Thymus (tissue), 11 donors: ENCODE measurements around the gene TMEM114. TPM values are rescaled to one million over a fixed set of nuclear protein-coding genes. Genes with fewer than 3 reads are reported as not detected.

Experiments used
- DNase-seq, 9 donors: peaks; one replicate each; pipeline ENCODE4 v3.0.0-alpha.2; 2013; ENCODE audit warnings: low spot score in 9 of 9, low read depth in 6 of 9, missing footprints in 1 of 9
- H3K27ac ChIP-seq, 2 donors: one replicate each; pipeline ENCODE4 v1.5.1; 2013; ENCODE audit warnings: control low read depth in 1 of 2, low read depth in 1 of 2, low read length in 1 of 2, mild to moderate bottlenecking in 1 of 2, moderate library complexity in 1 of 2
- H3K27me3 ChIP-seq, 2 donors: one replicate each; pipeline ENCODE4 v1.5.1; 2013; ENCODE audit warnings: low read length in 1 of 2; ENCODE audit not compliant: control insufficient read depth in 2 of 2, insufficient read depth in 1 of 2
- H3K36me3 ChIP-seq, 2 donors: one replicate each; pipeline ENCODE4 v1.5.1; 2013; ENCODE audit warnings: low read length in 1 of 2, mild to moderate bottlenecking in 1 of 2, moderate library complexity in 1 of 2; ENCODE audit not compliant: control insufficient read depth in 2 of 2, insufficient read depth in 2 of 2
- H3K4me1 ChIP-seq, 2 donors: one replicate each; pipeline ENCODE4 v1.5.1; 2013; ENCODE audit warnings: low read length in 2 of 2; ENCODE audit not compliant: control insufficient read depth in 2 of 2, insufficient read depth in 2 of 2
- H3K4me3 ChIP-seq, 2 donors: one replicate each; pipeline ENCODE4 v1.5.1; 2013; ENCODE audit warnings: low read length in 2 of 2, control low read depth in 1 of 2, mild to moderate bottlenecking in 1 of 2
- H3K9me3 ChIP-seq, 2 donors: one replicate each; pipeline ENCODE4 v1.5.1; 2013; ENCODE audit warnings: low read length in 1 of 2, mild to moderate bottlenecking in 1 of 2; ENCODE audit not compliant: control insufficient read depth in 2 of 2, insufficient read depth in 1 of 2
- WGBS: extraction: QIAGEN DNeasy Blood & Tissue Kit; methylation state at CpG from one replicate; pipeline ENCODE4 v1.1.7; 2013; 5-methylcytosine and 5-hydroxymethylcytosine counted together
- polyA plus RNA-seq: library from polyadenylated mRNA; stranded (reverse); fragments of 200-250 nt; gene quantifications from one replicate; pipeline ENCODE4 v1.2.3, GENCODE V29; 2013
- total RNA-seq: library from RNA; stranded (reverse); fragments of 120-200 nt; gene quantifications from one replicate; pipeline ENCODE4 v1.2.4, GENCODE V29; 2013
- donor health status: healthy.

Gene TMEM114
- total and polyA plus RNA-seq, 2 donors, result 0.14 to 0.34 TPM

DNA sequence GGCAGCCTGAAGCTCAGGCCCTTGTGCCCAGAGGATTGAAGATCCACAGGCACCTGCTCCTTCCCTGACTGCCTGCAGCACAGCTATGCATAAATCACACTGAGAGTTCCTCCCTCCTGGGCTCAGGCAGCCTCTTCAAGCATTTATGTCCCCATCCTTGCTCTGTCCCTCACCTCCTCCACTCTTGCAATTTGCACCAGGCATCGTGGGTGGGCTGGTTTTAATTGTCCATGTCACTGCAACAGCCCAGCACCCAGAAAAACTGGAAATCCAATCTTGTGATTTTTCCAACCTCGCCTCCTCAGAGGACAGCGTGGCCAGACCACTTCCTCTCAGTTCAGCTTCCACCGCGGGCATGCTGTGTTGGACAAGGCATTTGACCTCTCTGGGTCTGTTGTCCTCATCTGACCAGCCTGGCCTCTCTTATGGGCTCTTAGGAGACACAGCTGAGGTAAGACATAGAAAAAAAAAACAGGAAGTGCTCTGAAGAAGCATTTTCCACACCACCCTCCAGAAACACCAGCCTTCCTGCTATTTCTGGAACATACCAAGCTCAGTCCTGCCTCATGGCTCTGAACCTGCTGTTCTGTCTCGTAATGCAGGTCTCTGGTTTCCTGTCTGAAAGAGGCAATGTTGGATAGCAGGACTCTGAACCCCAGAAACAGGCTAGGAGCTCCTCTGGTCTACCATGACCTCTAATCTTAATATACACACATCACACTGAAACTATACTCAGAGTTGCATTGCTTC is 8.3 kb downstream of the TMEM114 start:
- Histone ChIP-seq H3K27ac (no peak overlapping the region), H3K27me3 (peaks cover 0 to 2% of the 10 kb centered on the region in 2 donors), H3K4me3 (no peak overlapping the region), H3K36me3 (no peaks in the 10 kb centered on the region), H3K4me1 (no peaks in the 10 kb centered on the region), H3K9me3 (no peaks in the 10 kb centered on the region)
- DNase-seq, result no peak
- 16% methylated on average over 6 of the region's 6 CpGs for WGBS

DNA sequence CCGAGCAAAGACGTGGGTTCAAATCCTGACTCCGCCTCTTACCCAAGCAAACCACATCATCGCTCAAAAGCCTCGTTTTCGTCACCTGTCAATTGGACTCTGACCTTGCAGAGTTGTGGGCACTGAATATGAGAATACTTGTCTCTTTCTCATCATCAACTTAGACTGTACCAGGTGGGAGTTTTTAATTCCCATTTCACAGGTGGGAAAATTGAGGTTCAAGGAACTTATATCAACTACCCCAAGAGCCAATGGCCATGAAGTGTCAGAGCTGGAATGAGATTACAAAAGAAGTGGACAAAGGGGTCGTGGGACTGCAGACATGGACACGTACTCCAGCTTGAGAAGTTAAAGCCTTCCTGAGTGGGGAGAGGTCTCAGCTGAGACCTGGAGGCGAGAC is 10.8 kb downstream of the TMEM114 start:
- peaks cover 0 to 2% of the 10 kb centered on the region in 2 donors for H3K27me3 ChIP-seq
- 96% methylated on average over 9 of the region's 9 CpGs for WGBS
- H3K4me3 ChIP-seq, result no peak overlapping the region
- no peaks in the 10 kb centered on the region for H3K9me3 ChIP-seq
- DNase-seq, result no peak
- H3K27ac ChIP-seq, result no peak overlapping the region
- no peaks in the 10 kb centered on the region for H3K36me3 ChIP-seq
- H3K4me1 ChIP-seq, result no peaks in the 10 kb centered on the region

DNA sequence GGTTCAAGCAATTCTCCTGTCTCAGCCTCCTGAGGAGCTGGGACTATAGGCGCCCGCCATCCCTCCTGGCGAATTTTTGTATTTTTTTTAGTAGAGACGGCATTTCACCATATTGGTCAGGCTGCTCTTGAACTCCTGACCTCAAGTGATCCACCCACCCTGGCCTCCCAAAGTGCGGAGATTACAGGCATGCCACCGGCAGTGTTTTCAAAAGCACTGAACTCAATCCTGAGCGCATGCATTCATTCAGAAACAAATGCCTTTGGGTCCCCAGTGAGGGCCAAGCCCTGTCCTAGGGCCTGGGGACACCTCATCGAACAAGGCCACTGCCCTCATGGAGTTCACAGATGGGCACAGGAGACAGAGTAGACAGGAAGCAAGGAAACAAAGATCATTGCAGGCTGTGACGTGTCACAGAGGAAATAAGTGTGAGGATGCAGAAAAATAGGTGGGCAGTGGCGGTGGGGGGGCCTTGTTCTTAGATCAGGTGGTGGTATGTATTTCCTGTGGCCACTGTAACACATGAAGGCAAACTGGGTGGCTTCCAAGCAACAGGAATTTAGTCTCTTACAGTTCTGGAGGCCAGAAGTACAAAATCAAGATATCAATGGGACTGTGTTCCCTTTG is 12.5 kb downstream of the TMEM114 start:
- Histone ChIP-seq H3K27ac (no peak overlapping the region), H3K27me3 (peaks cover 0 to 2% of the 10 kb centered on the region in 2 donors), H3K4me1 (no peaks in the 10 kb centered on the region), H3K36me3 (no peaks in the 10 kb centered on the region), H3K4me3 (no peak overlapping the region), H3K9me3 (no peaks in the 10 kb centered on the region)
- 90% methylated on average over 10 of the region's 10 CpGs for WGBS
- DNase-seq, result no peak

DNA sequence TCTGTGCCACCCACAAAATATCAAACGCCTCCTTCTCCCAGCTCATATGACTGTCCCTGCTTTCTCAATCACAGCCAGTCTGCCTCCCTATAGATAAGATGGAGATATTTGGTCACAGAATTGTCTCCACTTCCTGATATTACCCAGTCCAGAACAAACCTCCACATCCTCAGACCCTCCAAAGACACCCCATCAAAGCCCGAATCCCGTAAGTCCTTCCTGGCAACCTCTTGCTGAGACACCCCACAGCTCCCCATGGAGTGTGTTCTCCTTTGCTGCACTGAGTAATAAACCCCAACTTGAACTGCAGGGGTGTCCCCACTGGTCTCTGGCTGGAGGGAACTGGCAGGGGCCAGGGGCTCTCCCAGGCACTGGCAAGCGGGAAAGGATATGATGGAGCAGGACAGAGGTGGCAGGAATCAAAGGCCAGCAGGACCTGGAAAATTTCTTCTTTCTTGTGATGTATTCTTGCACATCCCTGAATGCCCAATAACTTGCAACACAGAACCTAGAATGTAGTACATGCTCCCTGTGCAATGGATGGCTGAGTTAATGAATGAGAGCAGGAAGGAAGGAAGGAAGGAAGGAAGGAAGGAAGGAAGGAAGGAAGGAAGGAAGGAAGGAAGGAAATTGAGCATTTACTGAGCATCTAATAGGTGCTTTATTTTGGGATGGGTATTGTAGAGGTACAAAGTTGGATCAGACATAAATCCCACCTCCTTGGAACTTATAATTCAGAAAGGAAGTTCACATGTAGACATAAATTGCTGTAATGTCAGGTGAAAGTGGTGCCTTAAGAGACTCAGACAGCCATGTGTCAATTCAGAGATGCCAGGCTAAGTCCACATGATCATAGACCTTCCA is 13.9 kb downstream of the TMEM114 start:
- no peaks in the 10 kb centered on the region for H3K36me3 ChIP-seq
- 93% methylated on average over 4 of the region's 4 CpGs for WGBS
- peaks cover 2 to 8% of the 10 kb centered on the region in 2 donors for H3K27me3 ChIP-seq
- no peak for DNase-seq
- H3K4me1 ChIP-seq, result no peaks in the 10 kb centered on the region
- H3K27ac ChIP-seq, result no peak overlapping the region
- H3K4me3 ChIP-seq, result no peak overlapping the region
- H3K9me3 ChIP-seq, result no peaks in the 10 kb centered on the region

DNA sequence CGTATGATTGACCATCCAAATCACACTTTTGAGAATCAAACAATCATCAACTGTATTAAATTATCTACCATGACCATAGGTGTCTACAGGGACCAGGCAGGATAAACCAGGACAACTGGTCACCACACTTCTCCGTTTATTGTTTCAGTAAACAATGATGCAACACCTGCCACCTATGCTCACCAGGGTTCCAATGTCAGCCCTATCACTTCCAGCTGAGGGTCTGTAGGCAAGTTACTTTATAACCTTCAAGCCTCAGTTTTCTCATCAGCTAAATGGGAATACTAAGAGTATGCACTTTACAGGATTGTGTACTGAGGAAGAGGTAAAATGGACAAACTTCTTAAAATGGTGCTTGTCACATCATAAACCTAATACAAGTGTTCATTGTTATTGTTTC is 14.9 kb downstream of the TMEM114 start:
- Histone ChIP-seq H3K9me3 (no peaks in the 10 kb centered on the region), H3K27me3 (peaks cover 2 to 11% of the 10 kb centered on the region in 2 donors)

DNA sequence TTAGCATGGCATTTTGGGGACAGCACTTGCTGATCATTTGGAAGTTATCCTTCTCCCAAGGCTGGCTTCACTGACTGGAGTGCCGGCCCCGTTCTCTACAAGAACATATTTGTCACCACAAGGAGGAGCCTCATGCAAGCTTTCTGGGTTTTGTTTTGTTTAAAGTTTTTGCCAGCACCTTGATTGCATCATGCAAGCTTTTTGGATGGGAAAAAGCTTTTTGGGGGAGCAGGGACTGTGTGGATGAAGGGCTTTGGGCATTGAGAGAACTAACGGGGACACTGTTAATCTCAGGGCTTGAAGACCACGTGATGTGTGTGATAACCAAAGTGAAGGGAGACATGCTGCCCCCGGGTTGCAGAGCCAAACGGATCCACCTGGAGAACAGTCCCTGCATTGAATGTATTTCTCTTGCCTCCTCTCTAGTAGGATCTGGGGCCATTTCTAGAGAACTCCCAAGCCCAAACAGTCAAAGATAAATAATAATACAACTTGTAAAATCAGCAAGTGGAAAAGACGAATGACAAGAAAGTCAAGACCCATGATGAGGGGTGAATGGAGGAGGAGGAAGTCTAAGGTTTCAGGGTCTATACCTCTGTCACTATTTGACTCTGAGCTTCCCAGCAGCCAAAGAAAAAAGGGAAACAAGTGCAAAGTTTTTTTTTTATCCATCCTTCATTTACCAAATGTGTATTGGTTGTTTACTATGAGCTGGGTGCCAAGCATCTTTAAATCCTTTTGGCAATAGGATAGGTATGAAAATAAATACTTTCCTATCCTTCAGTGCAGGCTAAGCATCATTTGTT is 17.2 kb downstream of the TMEM114 start:
- peaks cover 2 to 18% of the 10 kb centered on the region in 2 donors for H3K27me3 ChIP-seq
- H3K4me3 ChIP-seq, result no peak overlapping the region
- H3K4me1 ChIP-seq, result no peaks in the 10 kb centered on the region
- no peak overlapping the region for H3K27ac ChIP-seq
- no peak for DNase-seq
- WGBS, result 51% methylated on average over 7 of the region's 7 CpGs
- H3K36me3 ChIP-seq, result no peaks in the 10 kb centered on the region
- no peaks in the 10 kb centered on the region for H3K9me3 ChIP-seq

More for the DNA sequence above, 14.9 kb downstream of the TMEM114 start:
- Histone ChIP-seq H3K36me3 (no peaks in the 10 kb centered on the region), H3K27ac (no peak overlapping the region), H3K4me3 (no peak overlapping the region), H3K4me1 (no peaks in the 10 kb centered on the region)
- no peak for DNase-seq
- WGBS, result 86% methylated on average over 2 of the region's 2 CpGs

DNA sequence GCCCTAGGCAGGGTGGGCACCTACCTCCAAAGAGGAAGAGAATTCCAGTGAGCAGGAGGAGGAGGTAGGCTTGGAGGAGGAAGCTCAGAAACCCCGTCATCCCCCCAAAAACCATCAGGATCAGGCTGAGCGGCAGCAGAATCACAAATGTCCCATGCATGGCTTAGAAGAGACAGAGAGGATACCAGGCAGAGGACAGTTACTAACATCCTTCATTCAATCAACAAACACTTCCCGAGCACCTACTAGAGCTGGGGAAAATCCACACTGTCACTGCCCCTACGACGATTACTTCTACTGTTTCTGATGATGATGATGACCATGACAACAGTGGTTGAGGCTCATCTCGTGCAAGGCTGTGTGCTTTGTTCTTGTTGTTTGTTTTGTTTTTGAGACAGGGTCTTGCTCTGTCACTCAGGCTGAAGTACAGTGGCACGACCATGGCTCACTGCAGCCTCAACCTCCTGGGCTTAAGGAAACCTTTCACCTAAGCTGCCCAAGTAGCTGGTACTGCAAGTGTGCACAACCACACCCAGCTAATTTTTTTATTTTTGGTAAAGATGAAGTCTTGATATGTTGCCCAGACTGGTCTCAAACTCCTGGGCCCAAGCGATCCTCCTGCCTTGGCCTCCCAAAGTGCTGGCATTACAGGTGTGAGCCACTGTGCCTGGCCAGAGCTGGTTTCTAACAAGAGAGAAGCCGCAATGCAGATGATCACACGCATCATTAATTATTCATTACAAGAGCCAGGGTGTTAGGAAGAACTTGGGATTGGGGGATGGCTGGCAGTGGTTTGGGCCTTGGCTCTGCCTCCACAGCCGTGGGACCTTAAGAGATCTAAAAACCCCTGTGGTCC is 18.0 kb downstream of the TMEM114 start:
- 83% methylated on average over 11 of the region's 11 CpGs for WGBS
- Histone ChIP-seq H3K27me3 (peaks cover 2 to 18% of the 10 kb centered on the region in 2 donors), H3K4me3 (no peak overlapping the region), H3K27ac (no peak overlapping the region), H3K9me3 (no peaks in the 10 kb centered on the region), H3K36me3 (no peaks in the 10 kb centered on the region), H3K4me1 (no peaks in the 10 kb centered on the region)
- no peak for DNase-seq

DNA sequence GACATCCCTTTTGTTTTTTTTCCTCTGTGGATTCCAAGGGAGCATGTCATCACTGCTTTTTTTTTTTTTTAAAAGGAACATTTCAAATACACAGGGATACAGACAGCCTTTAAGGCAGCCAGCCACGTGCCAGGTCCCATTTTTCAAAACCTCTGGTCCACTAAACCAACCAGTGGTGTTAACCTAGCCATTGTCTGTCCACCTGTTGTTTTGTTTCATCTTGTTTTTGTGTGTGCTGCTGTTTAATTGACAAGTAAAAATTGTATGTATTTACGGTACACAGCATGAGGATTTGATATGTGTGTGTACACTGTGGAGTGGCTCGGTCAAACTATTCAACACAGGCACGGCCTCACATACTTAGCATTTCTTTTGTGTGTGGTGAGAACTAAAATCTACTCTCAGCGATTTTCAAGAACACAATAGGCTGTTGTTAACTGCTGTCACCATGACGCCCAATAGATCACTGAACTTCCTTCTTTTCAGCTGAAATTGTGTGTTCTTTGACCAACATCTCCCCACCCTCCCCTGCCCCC is 19.2 kb downstream of the TMEM114 start:
- no peak for DNase-seq
- Histone ChIP-seq H3K27me3 (peaks cover 2 to 18% of the 10 kb centered on the region in 2 donors), H3K9me3 (no peaks in the 10 kb centered on the region), H3K27ac (no peak overlapping the region), H3K4me3 (no peak overlapping the region), H3K36me3 (no peaks in the 10 kb centered on the region), H3K4me1 (no peaks in the 10 kb centered on the region)
- WGBS, result 33% methylated on average over 6 of the region's 6 CpGs
